HFF-Myc (cell line): ENCODE data around the gene MYO3B.

ENCODE experiments used
- DNase-seq: peaks from one replicate; pipeline ENCODE4 v3.0.0-alpha.2; 2011; ENCODE audit warnings: low read depth; ENCODE audit errors: extremely low read depth
- H3K4me3 ChIP-seq: replicated peaks from 2 replicates; pipeline ENCODE4 v1.5.1; 2011; ENCODE audit warnings: low read depth, mild to moderate bottlenecking, control low read depth, low read length
- CTCF ChIP-seq: IDR thresholded peaks from 2 replicates; pipeline ENCODE4 v1.5.1; 2012; ENCODE audit warnings: mild to moderate bottlenecking, low read depth, low read length, control low read depth; ENCODE audit errors: missing control alignments

The MYO3B gene

GRCh38 chr2:170486730-170487129 lies 308.8 kb downstream of the MYO3B start:
- TF ChIP-seq CTCF: no peak
- no peak overlapping the region for H3K4me3 ChIP-seq
- DNase-seq: no peak

- no peak for TF ChIP-seq CTCF
- no peak for DNase-seq
- H3K4me3 ChIP-seq: no peak overlapping the region
Measured at GRCh38 chr2:170488807-170489206, 310.9 kb downstream of the MYO3B start.

- no peak for DNase-seq
- no peak overlapping the region for H3K4me3 ChIP-seq
- no peak for TF ChIP-seq CTCF
Measured at GRCh38 chr2:170492010-170492409, 314.1 kb downstream of the MYO3B start.

- H3K4me3 ChIP-seq: no peak overlapping the region
- TF ChIP-seq CTCF: no peak
- no peak for DNase-seq
Measured at GRCh38 chr2:170493426-170494097, 315.6 kb downstream of the MYO3B start.

- no peak for TF ChIP-seq CTCF
- no peak for DNase-seq
- H3K4me3 ChIP-seq: no peak overlapping the region
Measured at GRCh38 chr2:170495896-170496295, 317.9 kb downstream of the MYO3B start.

GRCh38 chr2:170498619-170499018 lies 320.7 kb downstream of the MYO3B start:
- no peak for TF ChIP-seq CTCF
- DNase-seq: no peak
- H3K4me3 ChIP-seq: no peak overlapping the region

- DNase-seq: no peak
- H3K4me3 ChIP-seq: no peak overlapping the region
- no peak for TF ChIP-seq CTCF
Measured at GRCh38 chr2:170500104-170500503, 322.2 kb downstream of the MYO3B start.
